Keratinocyte (primary cell): ENCODE results near the gene PCCA. TPM values are rescaled to one million over a fixed set of nuclear protein-coding genes. Genes with fewer than 3 reads are reported as not detected.

Source experiments
- DNase-seq: peaks from one replicate; pipeline ENCODE4 v3.0.0-alpha.2; 2011; ENCODE audit warnings: low read depth, missing footprints, low spot score
- FAIRE-seq: peaks from 2 replicates; lab custom pipeline; 2011; peaks lifted over from hg19 to GRCh38; lab: Jason Lieb, UNC
- H2AFZ ChIP-seq: 2 replicates; pipeline ENCODE4 v1.6.0; 2012; ENCODE audit warnings: low read length, control low read depth, inconsistent platforms; ENCODE audit not compliant: control insufficient read depth
- H3K27ac ChIP-seq: 2 replicates; pipeline ENCODE4 v1.5.1; 2011; ENCODE audit warnings: low read length; ENCODE audit not compliant: control insufficient read depth, insufficient read depth
- H3K27me3 ChIP-seq: 3 replicates; pipeline ENCODE4 v1.6.0; 2011; ENCODE audit warnings: low read length; ENCODE audit not compliant: control insufficient read depth, insufficient read depth; ENCODE audit errors: extremely low read depth
- H3K36me3 ChIP-seq, 2 experiments: 2 replicates in 1 of 2; 3 replicates in 1 of 2; pipeline ENCODE4 v1.5.1; 2011; ENCODE audit warnings: low read length in 2 of 2, mild to moderate bottlenecking in 1 of 2; ENCODE audit not compliant: control insufficient read depth in 2 of 2, insufficient read depth in 2 of 2; ENCODE audit errors: extremely low read depth in 1 of 2
- H3K4me1 ChIP-seq: 3 replicates; pipeline ENCODE4 v1.5.1; 2011; ENCODE audit warnings: low read length; ENCODE audit not compliant: control insufficient read depth, insufficient read depth; ENCODE audit errors: extremely low read depth
- H3K4me2 ChIP-seq: 3 replicates; pipeline ENCODE4 v1.6.0; 2011; ENCODE audit warnings: low read depth, low read length; ENCODE audit not compliant: control insufficient read depth, insufficient read depth; ENCODE audit errors: extremely low read depth
- H3K4me3 ChIP-seq, 3 experiments: fragments of 200-600 bp in 1 of 3; sonication (generic) in 1 of 3; 2 replicates in 2 of 3; 3 replicates in 1 of 3; pipeline ENCODE4 v1.5.1; 2011 to 2016; ENCODE audit warnings: low read length in 3 of 3, mild to moderate bottlenecking in 3 of 3, control low read depth in 2 of 3, inconsistent platforms in 1 of 3, low read depth in 1 of 3, mixed read lengths in 1 of 3, mixed run types in 1 of 3, moderate library complexity in 1 of 3; ENCODE audit not compliant: control insufficient read depth in 2 of 3, insufficient read depth in 2 of 3; ENCODE audit errors: extremely low read depth in 1 of 3
- H3K79me2 ChIP-seq: 2 replicates; pipeline ENCODE4 v1.6.0; 2012; ENCODE audit warnings: low read length; ENCODE audit not compliant: control insufficient read depth, insufficient read depth
- H3K9ac ChIP-seq: 3 replicates; pipeline ENCODE4 v1.6.0; 2011; ENCODE audit warnings: low read length; ENCODE audit not compliant: control insufficient read depth, insufficient read depth; ENCODE audit errors: extremely low read depth
- H3K9me1 ChIP-seq: 3 replicates; pipeline ENCODE4 v1.6.0; 2011; ENCODE audit warnings: low read length; ENCODE audit not compliant: control insufficient read depth, insufficient read depth; ENCODE audit errors: extremely low read depth
- H3K9me3 ChIP-seq: 2 replicates; pipeline ENCODE4 v1.5.1; 2012; ENCODE audit warnings: low read depth, low read length; ENCODE audit not compliant: control insufficient read depth
- H4K20me1 ChIP-seq: 3 replicates; pipeline ENCODE4 v1.6.0; 2011; ENCODE audit warnings: low read length; ENCODE audit not compliant: control insufficient read depth, insufficient read depth; ENCODE audit errors: extremely low read depth
- CTCF ChIP-seq, 3 experiments: IDR thresholded peaks in 1 of 3; conservative IDR thresholded peaks in 1 of 3; optimal IDR thresholded peaks in 1 of 3; 2 replicates in 2 of 3; 3 replicates in 1 of 3; pipeline versions ENCODE3 to v1.5.1; 2011; ENCODE audit warnings: low read length in 3 of 3, mild to moderate bottlenecking in 3 of 3, moderate library complexity in 2 of 3, control low read depth in 1 of 3, inconsistent platforms in 1 of 3; ENCODE audit not compliant: insufficient read depth in 2 of 3; ENCODE audit errors: extremely low read depth in 1 of 3
- EZH2 ChIP-seq: IDR thresholded peaks from one replicate; pipeline ENCODE4 v1.6.1; 2012; ENCODE audit warnings: inconsistent platforms, mild to moderate bottlenecking, low read length, moderate library complexity
- dilution Hi-C: fragments of 300-500 bp; cut with MboI; formaldehyde crosslinking; loops from one replicate; pipeline ENCODE4 v1.7.0; 2020; ENCODE audit warnings: low sequenced_read_pairs; ENCODE audit not compliant: extremely low pct_ligation_motif_present
- polyA plus RNA-seq, 5 experiments: library from polyadenylated mRNA; depleted of rRNA in 3 of 5; stranded (reverse) in 3 of 5; stranded (forward) in 1 of 5; unstranded in 1 of 5; fragments of >200 nt; gene quantifications; 1 replicate in 1 of 5; 2 replicates in 3 of 5; 3 replicates in 1 of 5; pipeline versions ENCODE4 v1.2.1 to v1.2.3, GENCODE V29; 2011 to 2012; ENCODE audit warnings: missing spikeins in 2 of 5, low read depth in 1 of 5, low replicate concordance in 1 of 5

The PCCA gene
- polyA plus RNA-seq, 1 donor (not counting 4 experiments of a cell fraction or from before 2014, with no cell fraction given), result 8.1 TPM

GRCh38 chr13:100178309-100178708 is 89.4 kb downstream of the PCCA start:
- dilution Hi-C loops, result no loop called here
- FAIRE-seq, result no peak
- no peaks in the 10 kb centered on the region for H3K9me1 ChIP-seq
- no peak overlapping the region for H2AFZ ChIP-seq
- H3K79me2 ChIP-seq, result no peaks in the 10 kb centered on the region
- no peak for TF ChIP-seq CTCF (optimal IDR thresholded peaks at IDR 0.05 in 1 of 3, IDR thresholded peaks at IDR 0.05 in 1 of 3, conservative IDR thresholded peaks at IDR 0.05 in 1 of 3; ENCODE audit: extremely low read depth in 1 of 3, insufficient read depth in 2 of 3, low read length in 3 of 3)
- TF ChIP-seq EZH2, result no peak
- H3K27ac ChIP-seq, result no peak overlapping the region
- no peaks in the 10 kb centered on the region for H3K36me3 ChIP-seq
- H3K4me1 ChIP-seq, result no peaks in the 10 kb centered on the region
- H3K9ac ChIP-seq, result no peak overlapping the region
- no peak overlapping the region for H3K4me2 ChIP-seq
- DNase-seq, result no peak
- no peaks in the 10 kb centered on the region for H4K20me1 ChIP-seq
- H3K9me3 ChIP-seq, result no peaks in the 10 kb centered on the region
- H3K4me3 ChIP-seq, result no peak overlapping the region
- H3K27me3 ChIP-seq, result no peaks in the 10 kb centered on the region

- TF ChIP-seq EZH2, result no peak
- no peak for TF ChIP-seq CTCF (optimal IDR thresholded peaks at IDR 0.05 in 1 of 3, IDR thresholded peaks at IDR 0.05 in 1 of 3, conservative IDR thresholded peaks at IDR 0.05 in 1 of 3; ENCODE audit: extremely low read depth in 1 of 3, insufficient read depth in 2 of 3, low read length in 3 of 3)
- Histone ChIP-seq H3K27ac (no peak overlapping the region), H3K27me3 (no peaks in the 10 kb centered on the region), H3K9me3 (no peaks in the 10 kb centered on the region), H3K9me1 (no peaks in the 10 kb centered on the region), H3K9ac (no peak overlapping the region), H3K4me2 (no peak overlapping the region), H3K79me2 (no peaks in the 10 kb centered on the region), H3K36me3 (no peaks in the 10 kb centered on the region), H3K4me1 (no peaks in the 10 kb centered on the region), H4K20me1 (no peaks in the 10 kb centered on the region), H2AFZ (no peak overlapping the region), H3K4me3 (no peak overlapping the region)
- FAIRE-seq (no peak), DNase-seq (no peak)
- dilution Hi-C loops, result no loop called here
Measured at GRCh38 chr13:100179276-100179675, 90.4 kb downstream of the PCCA start.
